ENCODE data around the gene SV2C.

DNA sequence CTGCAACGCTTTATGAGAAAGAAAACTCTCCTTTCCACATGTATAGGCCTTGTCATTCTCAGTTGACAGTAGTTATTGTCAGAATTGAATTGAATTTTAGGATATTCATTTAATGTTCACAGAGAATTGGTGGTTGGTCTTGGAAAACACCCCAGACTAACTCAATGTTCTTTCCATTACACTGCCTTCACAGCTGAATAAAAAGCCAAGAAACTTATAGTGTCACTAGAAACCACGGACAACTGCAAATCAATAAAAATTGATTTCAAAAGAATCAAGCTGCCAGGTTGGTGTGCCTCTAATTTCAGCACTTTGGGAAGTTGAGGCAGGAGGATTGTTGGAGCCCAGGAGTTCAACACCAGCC is 281.0 kb downstream of the SV2C start:
- TF ChIP-seq, protein P1, sequence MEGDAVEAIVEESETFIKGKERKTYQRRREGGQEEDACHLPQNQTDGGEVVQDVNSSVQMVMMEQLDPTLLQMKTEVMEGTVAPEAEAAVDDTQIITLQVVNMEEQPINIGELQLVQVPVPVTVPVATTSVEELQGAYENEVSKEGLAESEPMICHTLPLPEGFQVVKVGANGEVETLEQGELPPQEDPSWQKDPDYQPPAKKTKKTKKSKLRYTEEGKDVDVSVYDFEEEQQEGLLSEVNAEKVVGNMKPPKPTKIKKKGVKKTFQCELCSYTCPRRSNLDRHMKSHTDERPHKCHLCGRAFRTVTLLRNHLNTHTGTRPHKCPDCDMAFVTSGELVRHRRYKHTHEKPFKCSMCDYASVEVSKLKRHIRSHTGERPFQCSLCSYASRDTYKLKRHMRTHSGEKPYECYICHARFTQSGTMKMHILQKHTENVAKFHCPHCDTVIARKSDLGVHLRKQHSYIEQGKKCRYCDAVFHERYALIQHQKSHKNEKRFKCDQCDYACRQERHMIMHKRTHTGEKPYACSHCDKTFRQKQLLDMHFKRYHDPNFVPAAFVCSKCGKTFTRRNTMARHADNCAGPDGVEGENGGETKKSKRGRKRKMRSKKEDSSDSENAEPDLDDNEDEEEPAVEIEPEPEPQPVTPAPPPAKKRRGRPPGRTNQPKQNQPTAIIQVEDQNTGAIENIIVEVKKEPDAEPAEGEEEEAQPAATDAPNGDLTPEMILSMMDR (IDR thresholded peaks at IDR 0.05): no peak
- TF ChIP-seq POLR2A (IDR thresholded peaks at IDR 0.05): no peak
